Upper lobe of right lung (tissue), 1 donor: ENCODE measurements around the gene PDLIM4. TPM values are rescaled to one million over a fixed set of nuclear protein-coding genes. Genes with fewer than 3 reads are reported as not detected.

Experiments
- ATAC-seq: fragments of 200-7000 bp; cut with Tn5 transposase; one replicate; pipeline ENCODE4 v1.9.1; 2020; ENCODE audit warnings: mild to moderate bottlenecking, moderate library complexity
- DNase-seq: peaks from one replicate; pipeline ENCODE4 v3.0.0-alpha.2; 2020
- H3K27ac ChIP-seq: fragments of 200-600 bp; one replicate; pipeline ENCODE4 v1.8.0; 2022
- H3K27me3 ChIP-seq: fragments of 200-600 bp; one replicate; pipeline ENCODE4 v1.8.0; 2022; ENCODE audit warnings: mild to moderate bottlenecking
- H3K36me3 ChIP-seq: fragments of 200-600 bp; one replicate; pipeline ENCODE4 v1.8.0; 2022
- H3K4me1 ChIP-seq: fragments of 200-600 bp; one replicate; pipeline ENCODE4 v1.8.0; 2022
- H3K4me3 ChIP-seq: fragments of 200-600 bp; one replicate; pipeline ENCODE4 v1.8.0; 2022; ENCODE audit warnings: mild to moderate bottlenecking
- H3K9me3 ChIP-seq: fragments of 200-600 bp; one replicate; pipeline ENCODE4 v1.8.0; 2022
- CTCF ChIP-seq: fragments of 200-600 bp; IDR thresholded peaks from one replicate; pipeline ENCODE4 v1.8.0; 2022; ENCODE audit warnings: antibody characterized with exemption
- intact Hi-C: fragments of 100-400 bp; cut with DNase I; formaldehyde crosslinking; loops from one replicate; pipeline ENCODE4 v1.11.0; 2022
- total RNA-seq: library from RNA; stranded (reverse); fragmentation: NEBNext Ultra II Directional; extraction: Animal tissue kit (Norgen Biotek cat#: 25700); gene quantifications from one replicate; pipeline ENCODE4 v1.2.1, GENCODE V29; 2021
- donor health status: DM: no; HTN: yes; CAD: no; lungs with severe emphysema.

The PDLIM4 gene
- total RNA-seq, 1 donor from 2014 or later: 7.4 TPM

- Histone ChIP-seq H3K4me1 (peaks cover 29% of the 10 kb centered on the region), H3K27me3 (no peaks in the 10 kb centered on the region), H3K36me3 (no peaks in the 10 kb centered on the region), H3K27ac (peak overlapping the region; percentile 53), H3K9me3 (no peaks in the 10 kb centered on the region), H3K4me3 (peak overlapping the region; percentile 87)
- intact Hi-C loops: no loop called here
- ATAC-seq: peak; percentile 57
- DNase-seq: peak; percentile 39
- TF ChIP-seq CTCF: no peak
Observed at GRCh38 chr5:132224716-132225115, 32.8 kb upstream of the PDLIM4 start.

GRCh38 chr5:132225165-132226032 is 32.1 kb upstream of the PDLIM4 start:
- intact Hi-C loops: no loop called here
- DNase-seq (peak; percentile 69), ATAC-seq (no peak)
- Histone ChIP-seq H3K27ac (peak overlapping the region; percentile 53), H3K36me3 (no peaks in the 10 kb centered on the region), H3K4me1 (peaks cover 26% of the 10 kb centered on the region), H3K9me3 (no peaks in the 10 kb centered on the region), H3K27me3 (no peaks in the 10 kb centered on the region), H3K4me3 (peak overlapping the region; percentile 87)
- no peak for TF ChIP-seq CTCF

GRCh38 chr5:132226516-132227234 is 30.8 kb upstream of the PDLIM4 start:
- DNase-seq (peak; percentile 68), ATAC-seq (peak; percentile 7)
- peaks cover 19% of the 10 kb centered on the region for H3K4me1 ChIP-seq

GRCh38 chr5:132227235-132227484 is 30.3 kb upstream of the PDLIM4 start:
- H3K27ac ChIP-seq: peak overlapping the region; percentile 87
- no peaks in the 10 kb centered on the region for H3K27me3 ChIP-seq
- no peak for DNase-seq
- peaks cover 19% of the 10 kb centered on the region for H3K4me1 ChIP-seq
- no peaks in the 10 kb centered on the region for H3K36me3 ChIP-seq
- no peak for ATAC-seq
- TF ChIP-seq CTCF: peak; percentile 23
- H3K9me3 ChIP-seq: no peaks in the 10 kb centered on the region
- H3K4me3 ChIP-seq: peak overlapping the region; percentile 87
- intact Hi-C loops: no loop called here

More at GRCh38 chr5:132226516-132227234, 30.8 kb upstream of the PDLIM4 start:
- no peak for TF ChIP-seq CTCF
- intact Hi-C loops: no loop called here
- Histone ChIP-seq H3K9me3 (no peaks in the 10 kb centered on the region), H3K4me3 (peak overlapping the region; percentile 87), H3K36me3 (no peaks in the 10 kb centered on the region), H3K27ac (peak overlapping the region; percentile 87), H3K27me3 (no peaks in the 10 kb centered on the region)

- H3K9me3 ChIP-seq: no peaks in the 10 kb centered on the region
- ATAC-seq: peak; percentile 93
- H3K36me3 ChIP-seq: no peaks in the 10 kb centered on the region
- no peak for TF ChIP-seq CTCF
- peaks cover 19% of the 10 kb centered on the region for H3K4me1 ChIP-seq
- peak within 1 kb of the TSS; percentile 87 for H3K4me3 ChIP-seq
- H3K27me3 ChIP-seq: no peaks in the 10 kb centered on the region
- peak; percentile 94 for DNase-seq
- intact Hi-C loops: no loop called here
- peak within 1 kb of the TSS; percentile 87 for H3K27ac ChIP-seq
Observed at GRCh38 chr5:132227485-132228240, 29.8 kb upstream of the PDLIM4 start, which contains the start of gene P4HA2. Gene P4HA2 (minus strand): TSS chr5:132227853. CDS start chr5:132218626, 9,227 bp downstream.
